SH-SY5Y (cell line): ENCODE data around the gene DPP10.

Experiments
- GATA2 ChIP-seq: IDR thresholded peaks from 2 replicates; pipeline ENCODE4 v1.6.1; 2011; ENCODE audit warnings: mild to moderate bottlenecking, low read depth, low read length
- GATA3 ChIP-seq: IDR thresholded peaks from 2 replicates; pipeline ENCODE4 v1.6.1; 2011; ENCODE audit warnings: low read depth, mild to moderate bottlenecking, low read length, moderate library complexity

- TF ChIP-seq GATA2 (no peak), GATA3 (no peak)
Measured at GRCh38 chr2:114684403-114684802, 242.0 kb downstream of the DPP10 start.
